Mesenchymal stem cell (in vitro differentiated cells and primary cell): ENCODE results near the gene KLHL29.

ENCODE experiments used
- DNase-seq: peaks from one replicate; pipeline ENCODE4 v3.0.0-alpha.2; 2013
- H2AFZ ChIP-seq: one replicate; pipeline ENCODE4 v1.6.1; 2013; ENCODE audit warnings: low read depth, mild to moderate bottlenecking, control low read depth, inconsistent platforms, low read length, moderate library complexity
- H2AK5ac ChIP-seq: 2 replicates; pipeline ENCODE4 v1.6.1; 2013; ENCODE audit warnings: low read length, moderate library complexity, mild to moderate bottlenecking, inconsistent platforms; ENCODE audit not compliant: severe bottlenecking
- H2BK120ac ChIP-seq: one replicate; pipeline ENCODE4 v1.6.1; 2013; ENCODE audit warnings: low read depth, mild to moderate bottlenecking, inconsistent platforms, low read length, moderate library complexity
- H2BK12ac ChIP-seq, 2 experiments: one replicate each; pipeline ENCODE4 v1.6.1; 2013; ENCODE audit warnings: inconsistent platforms in 2 of 2, low read length in 2 of 2, mild to moderate bottlenecking in 2 of 2, moderate library complexity in 2 of 2, control low read depth in 1 of 2
- H2BK15ac ChIP-seq: one replicate; pipeline ENCODE4 v1.6.1; 2013; ENCODE audit warnings: mild to moderate bottlenecking, low read depth, inconsistent platforms; ENCODE audit not compliant: poor library complexity, severe bottlenecking
- H2BK5ac ChIP-seq: 2 replicates; pipeline ENCODE4 v1.6.1; 2013; ENCODE audit warnings: low read depth, mild to moderate bottlenecking, low read length, control low read depth, inconsistent platforms; ENCODE audit not compliant: poor library complexity, severe bottlenecking
- H3K14ac ChIP-seq, 2 experiments: one replicate each; pipeline ENCODE4 v1.6.1; 2013; ENCODE audit warnings: inconsistent platforms in 2 of 2, low read length in 2 of 2, control low read depth in 1 of 2, mild to moderate bottlenecking in 1 of 2, moderate library complexity in 1 of 2
- H3K18ac ChIP-seq, 2 experiments: one replicate each; pipeline ENCODE4 v1.6.1; 2013; ENCODE audit warnings: inconsistent platforms in 2 of 2, low read length in 2 of 2, control low read depth in 1 of 2, low read depth in 1 of 2, mild to moderate bottlenecking in 1 of 2
- H3K23ac ChIP-seq, 2 experiments: one replicate each; pipeline ENCODE4 v1.6.1; 2013; ENCODE audit warnings: inconsistent platforms in 2 of 2, low read length in 2 of 2, mild to moderate bottlenecking in 2 of 2, moderate library complexity in 2 of 2, control low read depth in 1 of 2
- H3K27ac ChIP-seq: 2 replicates; pipeline ENCODE4 v1.5.1; 2013; ENCODE audit warnings: mild to moderate bottlenecking, moderate library complexity, low read length, control low read depth, inconsistent platforms; ENCODE audit not compliant: poor library complexity, severe bottlenecking
- H3K27me3 ChIP-seq, 2 experiments: 2 replicates each; pipeline versions ENCODE4 v1.6.1 to v1.7.0; 2013; ENCODE audit warnings: low read length in 2 of 2, mild to moderate bottlenecking in 2 of 2, moderate library complexity in 2 of 2, control low read depth in 1 of 2, inconsistent platforms in 1 of 2; ENCODE audit not compliant: control insufficient read depth in 1 of 2, insufficient read depth in 1 of 2
- H3K36me3 ChIP-seq, 2 experiments: 2 replicates each; pipeline versions ENCODE4 v1.6.1 to v1.7.0; 2013; ENCODE audit warnings: low read length in 2 of 2, control low read depth in 1 of 2, inconsistent platforms in 1 of 2, low read depth in 1 of 2, mild to moderate bottlenecking in 1 of 2; ENCODE audit not compliant: insufficient read depth in 2 of 2, control insufficient read depth in 1 of 2
- H3K4ac ChIP-seq, 2 experiments: one replicate each; pipeline ENCODE4 v1.6.1; 2013; ENCODE audit warnings: inconsistent platforms in 2 of 2, low read length in 2 of 2, mild to moderate bottlenecking in 2 of 2, moderate library complexity in 2 of 2, control low read depth in 1 of 2, low read depth in 1 of 2
- H3K4me1 ChIP-seq: 2 replicates; pipeline ENCODE4 v1.6.1; 2013; ENCODE audit warnings: low read depth, low read length, control low read depth; ENCODE audit not compliant: control insufficient read depth, insufficient read depth
- H3K4me2 ChIP-seq: 2 replicates; pipeline ENCODE4 v1.6.1; 2013; ENCODE audit warnings: low read length, mild to moderate bottlenecking, inconsistent platforms; ENCODE audit not compliant: poor library complexity, severe bottlenecking
- H3K4me3 ChIP-seq, 2 experiments: 2 replicates each; pipeline versions ENCODE4 v1.5.1 to v1.7.0; 2013; ENCODE audit warnings: low read length in 2 of 2, mild to moderate bottlenecking in 2 of 2, control low read depth in 1 of 2, low read depth in 1 of 2; ENCODE audit not compliant: insufficient read depth in 1 of 2
- H3K79me1 ChIP-seq: replicated peaks from 2 replicates; pipeline ENCODE4 v1.6.1; 2013; ENCODE audit warnings: mild to moderate bottlenecking, control low read depth, low read length, inconsistent platforms; ENCODE audit not compliant: poor library complexity, severe bottlenecking
- H3K9ac ChIP-seq: 2 replicates; pipeline ENCODE4 v1.7.0; 2013; ENCODE audit warnings: mild to moderate bottlenecking, low read length, moderate library complexity
- H3K9me3 ChIP-seq: 2 replicates; pipeline ENCODE4 v1.7.0; 2013; ENCODE audit warnings: mild to moderate bottlenecking, low read length; ENCODE audit not compliant: control insufficient read depth
- H4K8ac ChIP-seq: one replicate; pipeline ENCODE4 v1.6.1; 2013; ENCODE audit warnings: inconsistent platforms, mild to moderate bottlenecking, low read length, moderate library complexity
- H4K91ac ChIP-seq: one replicate; pipeline ENCODE4 v1.6.1; 2013; ENCODE audit warnings: mild to moderate bottlenecking, low read length, inconsistent platforms
- WGBS: methylation state at CpG from one replicate; pipeline ENCODE4 v1.1.7; 2013; ENCODE audit warnings: mixed read lengths; 5-methylcytosine and 5-hydroxymethylcytosine counted together

KLHL29 gene

DNA sequence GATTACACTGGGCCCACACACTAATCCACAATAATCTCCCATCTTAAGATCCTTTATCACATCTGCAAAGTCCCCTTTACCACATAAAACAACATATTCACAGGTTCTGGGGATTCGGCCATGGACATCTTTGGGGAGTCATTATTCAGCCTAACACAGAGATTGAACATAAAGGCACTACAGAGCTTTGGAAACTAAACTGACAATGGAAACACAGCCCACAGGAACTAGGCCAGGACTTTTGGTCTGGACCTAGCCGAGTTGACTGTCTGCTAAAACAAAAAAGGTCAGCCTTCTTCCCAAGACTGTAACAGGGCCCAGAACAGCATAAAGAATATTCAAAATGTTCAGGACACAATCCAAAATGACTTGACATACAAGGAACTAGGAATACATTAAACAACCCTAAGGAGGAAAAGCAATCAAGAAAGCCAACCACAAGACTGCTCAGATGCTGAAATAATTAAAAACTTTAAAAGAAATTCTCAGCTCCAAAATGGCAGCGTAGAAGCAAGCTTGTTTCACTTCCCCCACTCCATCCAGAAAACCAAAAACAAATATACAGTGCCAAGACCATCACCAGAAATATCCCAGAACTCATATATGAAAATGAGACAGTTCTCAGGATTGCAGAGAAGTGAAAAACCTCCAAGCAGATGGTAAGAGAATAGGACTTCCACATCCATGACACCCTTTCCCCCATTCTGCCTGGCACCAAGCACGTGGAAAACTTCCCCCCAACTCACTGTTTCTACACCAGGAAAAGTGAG is 334.1 kb downstream of the KLHL29 start:
- no peak for DNase-seq

GRCh38 chr2:23719716-23720115 is 334.7 kb downstream of the KLHL29 start:
- 92% methylated on average over 5 of the region's 5 CpGs for WGBS
- peaks cover 2% of the 10 kb centered on the region for H3K4me1 ChIP-seq

More for the DNA sequence above, 334.1 kb downstream of the KLHL29 start:
- Histone ChIP-seq H3K23ac (no peak overlapping the region), H3K4ac (no peak overlapping the region), H3K4me1 (peaks cover 2% of the 10 kb centered on the region), H3K27me3 (no peaks in the 10 kb centered on the region), H3K4me2 (no peak overlapping the region), H3K36me3 (peaks cover 7 to 22% of the 10 kb centered on the region in 2 experiments), H2AFZ (no peak overlapping the region), H4K8ac (no peak overlapping the region), H3K79me1 (peaks cover 19% of the 10 kb centered on the region), H3K14ac (no peak overlapping the region), H3K9ac (no peak overlapping the region), H4K91ac (no peak overlapping the region), H3K9me3 (peaks cover 20% of the 10 kb centered on the region), H3K27ac (no peak overlapping the region), H2AK5ac (no peak overlapping the region), H2BK12ac (no peak overlapping the region), H2BK120ac (no peak overlapping the region), H3K18ac (no peak overlapping the region), H2BK5ac (no peak overlapping the region), H2BK15ac (no peak overlapping the region), H3K4me3 (no peak overlapping the region)
- WGBS, result 95% methylated on average over 4 of the region's 4 CpGs

GRCh38 chr2:23720705-23721453 is 335.9 kb downstream of the KLHL29 start:
- H3K23ac ChIP-seq, result peak overlapping the region in 1 of 2 experiments; percentile 48
- H3K4me3 ChIP-seq, result no peak overlapping the region
- H3K9ac ChIP-seq, result no peak overlapping the region
- H3K9me3 ChIP-seq, result peaks cover 31% of the 10 kb centered on the region
- H3K36me3 ChIP-seq, result peaks cover 10 to 22% of the 10 kb centered on the region in 2 experiments
- H2AFZ ChIP-seq, result no peak overlapping the region
- H3K4ac ChIP-seq, result no peak overlapping the region
- H4K8ac ChIP-seq, result no peak overlapping the region
- no peak overlapping the region for H2AK5ac ChIP-seq
- no peak overlapping the region for H3K18ac ChIP-seq
- H2BK12ac ChIP-seq, result no peak overlapping the region
- WGBS, result 87% methylated on average over 4 of the region's 4 CpGs
- no peak overlapping the region for H2BK5ac ChIP-seq
- no peaks in the 10 kb centered on the region for H3K27me3 ChIP-seq
- H3K4me1 ChIP-seq, result peaks cover 2% of the 10 kb centered on the region
- no peak overlapping the region for H3K27ac ChIP-seq
- H2BK120ac ChIP-seq, result no peak overlapping the region
- no peak overlapping the region for H2BK15ac ChIP-seq
- DNase-seq, result no peak
- no peak overlapping the region for H3K4me2 ChIP-seq
- H4K91ac ChIP-seq, result no peak overlapping the region
- peak overlapping the region in 1 of 2 experiments; percentile 44 for H3K14ac ChIP-seq
- peaks cover 19% of the 10 kb centered on the region for H3K79me1 ChIP-seq

More at GRCh38 chr2:23719716-23720115, 334.7 kb downstream of the KLHL29 start:
- Histone ChIP-seq H2BK15ac (no peak overlapping the region), H2BK5ac (no peak overlapping the region), H3K4me3 (no peak overlapping the region), H4K8ac (no peak overlapping the region), H4K91ac (no peak overlapping the region), H3K9ac (no peak overlapping the region), H3K9me3 (peaks cover 25% of the 10 kb centered on the region), H2AFZ (no peak overlapping the region), H3K23ac (no peak overlapping the region), H3K27me3 (no peaks in the 10 kb centered on the region), H2BK120ac (no peak overlapping the region), H3K4ac (no peak overlapping the region), H3K14ac (peak overlapping the region in 1 of 2 experiments; percentile 15), H3K79me1 (peaks cover 19% of the 10 kb centered on the region), H3K36me3 (peaks cover 7 to 22% of the 10 kb centered on the region in 2 experiments), H2AK5ac (no peak overlapping the region), H3K18ac (no peak overlapping the region), H3K27ac (no peak overlapping the region), H2BK12ac (no peak overlapping the region), H3K4me2 (no peak overlapping the region)
- no peak for DNase-seq

DNA sequence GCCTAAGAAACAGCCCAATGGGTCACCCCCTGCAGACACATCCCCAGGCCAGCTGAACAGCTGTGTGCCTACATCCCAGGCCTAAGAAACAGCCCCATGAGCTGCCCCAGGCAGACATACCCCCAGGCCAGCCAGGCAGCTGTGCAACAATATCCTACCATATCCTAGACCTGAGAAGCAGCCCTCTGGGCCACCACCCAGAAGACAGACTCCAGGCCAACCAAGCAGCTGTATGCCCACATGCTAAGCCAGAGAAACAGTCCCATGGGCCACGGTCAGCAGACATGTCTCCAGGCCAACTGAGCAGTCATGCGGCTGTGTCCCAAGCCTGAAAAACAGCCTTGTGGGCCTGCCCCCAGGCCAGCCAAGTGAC is 336.5 kb downstream of the KLHL29 start:
- no peak overlapping the region for H3K14ac ChIP-seq
- no peak overlapping the region for H4K91ac ChIP-seq
- no peak overlapping the region for H4K8ac ChIP-seq
- no peak overlapping the region for H3K27ac ChIP-seq
- H3K23ac ChIP-seq, result no peak overlapping the region
- H2BK5ac ChIP-seq, result no peak overlapping the region
- H2BK120ac ChIP-seq, result no peak overlapping the region
- no peak overlapping the region for H2AFZ ChIP-seq
- no peak overlapping the region for H3K4me2 ChIP-seq
- WGBS, result 96% methylated on average over 2 of the region's 2 CpGs
- H3K4ac ChIP-seq, result no peak overlapping the region
- peaks cover 16 to 22% of the 10 kb centered on the region in 2 experiments for H3K36me3 ChIP-seq
- no peak for DNase-seq
- peaks cover 31% of the 10 kb centered on the region for H3K9me3 ChIP-seq
- no peak overlapping the region for H3K4me3 ChIP-seq
- no peak overlapping the region for H2AK5ac ChIP-seq
- no peak overlapping the region for H3K18ac ChIP-seq
- no peak overlapping the region for H3K9ac ChIP-seq
- no peaks in the 10 kb centered on the region for H3K27me3 ChIP-seq
- peaks cover 19% of the 10 kb centered on the region for H3K79me1 ChIP-seq
- H2BK12ac ChIP-seq, result no peak overlapping the region
- no peak overlapping the region for H2BK15ac ChIP-seq
- H3K4me1 ChIP-seq, result peaks cover 2% of the 10 kb centered on the region
